HG02588 (cell line): ENCODE data around the gene LRFN4.

Experiments
- ATAC-seq: cut with Tn5 transposase; IDR thresholded peaks from one replicate; pipeline ENCODE4 v1.9.1; 2021; ENCODE audit warnings: mild to moderate bottlenecking, moderate library complexity; ENCODE audit not compliant: unreplicated experiment

Gene LRFN4

DNA sequence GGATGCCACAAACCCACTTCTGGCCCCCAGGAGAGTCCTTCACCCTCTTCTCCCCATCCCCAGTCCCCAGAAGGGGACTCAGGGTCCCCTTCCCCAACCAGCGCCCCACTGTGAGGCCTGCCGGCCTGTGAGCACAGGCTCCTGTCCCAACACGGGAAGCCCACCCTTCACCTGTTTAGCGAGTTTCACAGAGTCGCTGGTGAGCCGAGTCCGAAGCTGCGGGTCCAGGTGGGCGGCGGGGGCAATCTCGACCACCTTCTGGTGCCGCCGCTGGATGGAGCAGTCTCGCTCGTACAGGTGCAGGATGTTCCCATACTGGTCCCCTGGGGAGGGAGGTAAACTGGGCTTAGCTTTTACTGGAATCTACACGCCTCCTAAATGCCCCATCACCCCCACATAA, 13.3 kb downstream of the LRFN4 start:
- ATAC-seq = no peak

DNA sequence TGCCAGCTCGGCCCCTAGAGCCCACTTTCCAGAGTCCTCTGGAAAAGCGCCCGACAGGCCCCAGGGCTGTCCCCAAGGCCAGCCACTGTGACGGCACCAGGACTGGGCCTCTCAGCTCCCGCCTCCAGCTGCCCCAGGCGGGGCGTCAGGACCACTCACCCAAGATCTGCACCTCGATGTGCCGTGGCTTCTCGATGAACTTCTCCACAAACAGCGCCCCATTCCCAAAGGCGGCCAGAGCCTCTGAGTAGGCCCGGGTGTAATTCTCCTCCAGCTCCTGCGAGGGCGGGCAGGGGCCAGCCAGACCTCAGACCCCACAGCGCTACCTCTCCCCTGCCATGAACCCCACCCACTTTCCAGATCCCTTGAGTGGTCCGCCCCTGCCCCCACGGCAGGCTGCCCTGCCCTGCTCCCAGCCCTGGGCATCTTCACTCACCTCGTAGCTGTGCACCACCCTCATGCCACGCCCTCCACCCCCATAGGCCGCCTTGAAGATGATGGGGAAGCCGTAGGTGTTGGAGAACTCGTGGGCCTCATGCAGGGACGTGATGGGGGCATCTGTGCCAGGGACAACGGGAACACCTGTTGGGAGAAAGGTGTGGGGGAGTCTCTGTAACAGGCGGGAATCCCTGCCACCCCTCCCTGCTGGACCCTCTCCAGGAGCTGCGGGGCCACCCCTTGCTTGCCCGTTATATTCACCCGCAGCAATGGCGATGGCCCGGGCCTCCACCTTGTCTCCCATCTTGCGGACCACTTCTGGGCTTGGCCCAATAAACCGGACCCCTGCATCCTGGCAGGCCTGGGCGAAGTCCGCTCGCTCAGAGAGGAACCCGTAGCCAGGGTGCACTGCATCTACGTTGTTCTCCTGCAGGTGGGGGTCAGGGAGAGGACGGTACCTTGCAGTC, 14.0 kb downstream of the LRFN4 start:
- no peak for ATAC-seq

DNA sequence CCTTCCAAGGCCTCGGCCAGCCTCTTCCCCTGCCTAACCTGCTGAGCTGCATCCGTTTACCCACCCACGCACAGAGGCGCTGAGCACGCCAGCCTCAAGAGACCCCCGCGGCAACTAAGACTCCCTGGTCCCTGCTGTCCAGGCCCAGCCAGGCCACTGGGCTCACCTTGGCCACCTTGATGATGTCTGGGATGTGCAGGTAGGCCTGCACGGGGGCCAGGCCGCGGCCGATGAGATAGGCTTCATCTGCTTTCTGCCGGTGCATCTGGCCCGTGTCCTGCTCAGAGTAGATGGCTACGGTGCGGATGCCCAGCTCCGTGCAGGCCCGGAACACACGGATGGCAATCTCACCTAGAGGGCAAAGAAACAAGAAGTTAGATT, 14.6 kb downstream of the LRFN4 start:
- no peak for ATAC-seq

DNA sequence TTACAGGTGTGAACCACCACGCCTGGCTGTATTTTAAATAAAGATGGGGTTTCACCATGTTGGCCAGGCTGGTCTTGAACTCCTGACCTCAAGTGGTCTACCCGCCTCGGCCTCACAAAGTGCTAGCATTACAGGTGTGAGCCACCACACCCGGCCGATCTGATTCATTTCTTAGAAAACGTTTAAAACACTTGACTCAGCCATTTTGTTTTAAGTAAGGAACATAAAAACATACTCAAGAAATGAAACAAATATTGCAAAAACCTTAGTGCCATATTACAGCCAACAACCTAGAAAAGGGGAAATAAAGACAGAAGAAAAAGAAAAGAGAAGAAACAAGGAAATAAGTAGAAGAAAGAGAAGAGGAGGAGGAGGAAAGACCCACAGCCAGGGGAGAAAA, 17.4 kb downstream of the LRFN4 start:
- no peak for ATAC-seq

DNA sequence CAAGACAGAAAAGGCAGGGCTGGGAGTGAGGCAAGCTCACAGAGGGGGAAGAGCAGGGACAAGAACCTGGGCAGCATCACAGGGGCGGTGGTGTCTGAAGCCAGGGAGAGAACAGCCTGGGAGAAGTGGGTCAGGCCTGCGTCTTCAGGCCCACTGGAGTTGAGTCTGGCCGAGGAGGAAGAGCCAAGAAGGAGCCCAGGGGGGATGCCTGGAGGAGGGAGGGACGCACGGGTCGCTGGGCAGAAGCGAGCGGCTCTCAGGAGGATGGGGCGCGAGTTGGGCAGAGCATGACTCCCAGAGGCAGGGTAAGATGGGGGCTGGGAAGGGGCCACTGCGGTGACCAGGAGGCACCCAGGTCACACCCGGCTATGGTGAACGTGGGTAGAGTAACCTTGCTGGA, 18.5 kb downstream of the LRFN4 start:
- ATAC-seq = no peak

DNA sequence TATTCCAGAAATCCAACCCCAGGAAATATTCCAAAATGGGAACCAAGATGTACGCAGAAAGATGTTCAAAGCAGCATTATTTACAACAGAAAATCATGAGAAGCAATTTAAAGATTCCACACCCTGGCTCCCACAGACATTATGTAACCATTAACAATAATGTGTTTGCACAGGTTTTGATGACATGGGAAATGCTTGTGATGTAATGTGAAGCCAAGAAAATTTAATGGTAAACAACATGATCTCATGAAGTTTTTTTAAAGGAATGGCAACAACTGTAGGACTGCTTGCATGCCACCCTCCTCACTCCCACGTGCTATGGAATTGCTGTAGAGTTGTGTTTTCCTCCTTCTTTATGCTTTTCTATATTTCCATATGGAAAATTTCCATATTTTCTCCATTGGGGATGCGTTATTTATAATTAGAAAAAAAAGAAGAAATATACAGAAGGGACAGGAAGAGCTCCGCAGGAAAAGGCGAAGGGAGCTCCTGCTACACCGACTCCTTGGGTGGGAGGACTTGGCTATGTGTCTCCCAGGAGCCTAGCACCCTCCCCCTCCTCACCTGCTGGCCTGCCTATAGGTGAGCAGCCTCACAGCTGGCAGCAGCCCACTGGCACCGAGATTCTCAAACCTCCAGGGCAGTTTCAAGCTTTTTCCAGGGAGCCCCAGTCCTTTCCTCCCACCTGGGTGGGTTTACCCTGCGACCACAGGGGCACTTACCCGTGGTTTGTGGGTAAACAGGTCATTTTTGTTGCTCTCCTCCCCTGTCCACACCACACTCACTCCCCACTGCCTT, 20.9 kb downstream of the LRFN4 start:
- no peak for ATAC-seq

DNA sequence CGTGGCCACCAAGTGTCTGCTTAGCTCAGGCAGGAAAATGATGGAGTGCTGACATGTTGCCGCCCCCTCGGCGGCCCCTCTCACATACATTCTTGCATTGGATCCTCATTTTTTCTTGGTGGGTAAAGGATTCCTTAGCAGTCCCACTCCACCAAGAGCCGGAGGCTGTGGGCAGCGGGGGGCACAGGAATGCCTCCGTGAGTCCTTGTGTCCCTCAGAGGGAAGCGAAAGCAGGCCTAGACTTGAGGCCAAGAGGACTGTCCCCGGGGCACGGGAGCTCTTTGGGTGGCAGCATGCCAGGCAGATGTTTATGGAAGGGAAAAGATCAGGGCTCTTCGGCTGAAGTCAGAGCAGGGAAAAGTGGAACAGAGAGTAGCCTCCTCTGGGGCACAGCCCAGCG, 21.6 kb downstream of the LRFN4 start:
- no peak for ATAC-seq

DNA sequence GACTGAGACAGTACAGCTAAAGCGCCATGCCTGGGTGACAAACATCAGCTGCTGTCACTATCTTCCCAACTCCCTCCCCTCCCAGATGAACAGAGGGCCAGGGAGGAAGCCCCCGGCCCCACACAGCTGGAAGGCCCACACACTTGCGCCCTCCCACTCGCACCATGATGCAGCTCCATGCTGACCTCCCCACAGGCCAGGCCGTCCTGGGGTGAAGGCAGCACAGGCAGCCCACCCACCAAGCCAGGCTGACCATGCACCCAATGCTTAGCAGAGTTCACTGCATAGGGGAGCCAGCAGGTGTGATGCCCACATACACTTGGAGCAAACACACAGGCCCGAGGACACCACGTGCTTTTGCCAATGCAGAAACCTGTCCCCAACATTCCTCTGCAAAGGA, 22.1 kb downstream of the LRFN4 start:
- no peak for ATAC-seq

DNA sequence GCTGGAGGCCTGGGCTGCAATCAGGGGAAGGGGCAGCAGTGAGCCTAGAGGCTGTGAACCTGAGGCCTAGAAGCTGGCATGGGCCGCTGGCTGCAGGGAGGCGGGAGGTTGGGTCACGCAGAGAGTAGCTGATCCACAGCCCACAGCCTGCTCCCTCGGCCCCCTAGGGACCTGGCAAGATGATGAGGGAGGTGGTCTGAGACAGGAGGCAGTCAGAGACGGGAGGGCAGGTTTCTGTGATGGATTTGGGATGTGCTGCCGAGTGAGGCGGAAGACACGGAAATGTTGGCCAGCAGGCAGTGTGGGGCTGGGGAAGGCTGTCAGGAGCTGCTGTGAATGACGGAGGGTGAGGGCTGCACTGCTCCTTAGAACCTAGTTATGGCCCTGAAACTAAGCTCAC, 22.7 kb downstream of the LRFN4 start:
- ATAC-seq = no peak

DNA sequence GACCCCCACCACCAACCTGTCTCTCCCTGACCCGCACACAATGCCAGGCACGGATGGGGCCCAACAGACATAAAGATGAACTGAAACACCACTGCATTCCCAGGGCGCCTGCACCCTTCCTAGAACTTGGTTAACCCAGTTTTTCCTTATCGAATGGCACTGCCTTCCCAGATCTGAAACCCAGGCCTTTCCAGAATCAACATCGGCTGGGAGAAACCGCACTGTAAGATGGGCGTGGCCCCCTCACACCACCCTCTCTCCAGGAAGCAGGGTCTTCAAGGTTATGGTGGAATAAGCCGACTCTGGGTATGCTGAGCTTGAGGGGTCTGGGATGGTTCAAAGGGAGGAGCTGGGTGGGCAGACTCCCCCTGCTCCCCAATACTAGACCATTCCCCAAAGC, 23.1 kb downstream of the LRFN4 start:
- no peak for ATAC-seq

DNA sequence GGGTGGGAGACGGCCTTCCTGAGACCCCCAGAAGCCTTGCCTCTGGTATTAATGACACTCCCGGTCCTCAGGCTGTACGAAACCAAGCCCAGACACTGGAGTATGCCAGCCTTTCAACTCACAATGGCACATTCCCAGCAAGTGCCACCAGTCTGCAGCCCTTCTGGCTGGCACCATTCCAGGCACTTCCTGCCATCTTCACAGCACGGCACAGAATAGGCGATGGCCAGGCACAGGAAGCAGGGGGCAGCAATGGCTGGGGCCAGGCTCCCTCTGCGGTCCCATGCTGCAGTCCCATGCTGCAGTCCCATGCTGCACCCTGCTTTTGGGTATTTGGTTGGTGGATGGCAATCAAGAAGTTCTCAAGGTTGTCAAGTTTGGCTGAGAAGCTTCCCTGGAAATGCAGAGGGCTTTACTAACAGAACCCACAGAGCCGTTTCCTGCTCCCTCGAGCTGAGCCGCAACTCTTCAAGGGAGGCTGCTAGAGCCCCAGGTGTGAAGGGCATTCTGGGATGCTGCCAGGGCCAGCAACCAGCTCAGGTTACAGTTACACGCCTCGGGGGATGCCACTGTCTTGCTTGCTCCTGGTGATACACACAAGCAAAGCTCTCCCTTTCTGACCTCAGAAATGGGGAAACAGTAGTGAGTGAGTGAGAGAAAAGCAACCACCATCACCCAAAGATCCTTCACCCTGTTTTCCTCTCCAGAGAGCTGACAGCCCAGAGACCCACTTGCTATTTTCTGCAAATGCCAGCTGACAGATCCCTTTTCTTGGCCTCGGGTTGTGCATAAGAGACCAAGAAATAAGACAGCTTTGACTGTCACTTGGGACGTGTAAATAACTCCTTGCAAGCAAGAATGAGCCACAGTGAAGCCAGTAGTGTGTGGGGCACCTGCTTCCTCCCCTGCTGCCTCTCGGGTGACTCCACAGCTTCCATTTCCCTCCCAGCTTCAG, 23.9 kb downstream of the LRFN4 start:
- no peak for ATAC-seq

DNA sequence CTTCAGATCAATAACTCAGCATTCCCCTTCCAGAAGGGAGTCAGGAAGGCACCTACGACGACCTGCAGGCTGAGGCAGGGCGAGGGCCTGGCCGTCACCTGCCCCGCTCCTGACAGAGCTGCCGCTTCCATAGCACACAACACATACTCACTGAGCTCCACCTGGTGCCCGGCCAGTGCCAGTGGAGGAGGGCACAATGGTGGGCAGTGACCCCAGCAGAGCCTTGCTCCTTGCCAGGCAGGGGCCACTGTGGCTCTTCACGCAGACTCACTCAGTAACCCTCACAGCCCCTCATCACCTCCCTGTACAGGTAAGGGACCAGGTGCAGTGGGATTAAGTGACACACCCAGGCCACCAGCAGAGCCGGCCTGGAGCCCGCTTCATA, 24.6 kb downstream of the LRFN4 start:
- no peak for ATAC-seq

DNA sequence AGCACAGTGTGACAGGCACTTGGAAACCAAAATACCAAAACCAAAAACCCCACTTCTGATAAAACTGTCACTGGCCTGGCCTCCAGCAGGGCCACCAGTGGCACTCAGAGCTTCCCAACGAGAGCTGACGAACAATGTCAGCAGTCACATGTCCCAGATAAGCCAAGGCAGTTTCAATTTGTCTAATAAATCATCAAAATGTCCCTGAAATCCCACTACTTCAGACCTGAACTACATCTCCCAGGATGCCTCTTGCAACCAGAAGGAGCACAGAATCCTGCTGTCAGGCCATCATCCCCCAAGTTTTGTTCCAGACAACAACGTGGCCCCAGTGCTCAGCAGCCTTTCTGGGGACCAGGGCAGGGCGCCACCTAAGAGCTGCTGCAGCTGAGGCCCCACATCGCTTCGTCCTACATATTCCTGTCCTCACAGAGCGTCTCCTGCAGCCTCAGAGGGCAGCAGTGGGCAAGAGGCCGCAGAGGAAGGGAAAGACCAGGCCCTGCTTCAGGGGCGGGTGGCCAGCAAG, 25.1 kb downstream of the LRFN4 start:
- ATAC-seq = no peak

DNA sequence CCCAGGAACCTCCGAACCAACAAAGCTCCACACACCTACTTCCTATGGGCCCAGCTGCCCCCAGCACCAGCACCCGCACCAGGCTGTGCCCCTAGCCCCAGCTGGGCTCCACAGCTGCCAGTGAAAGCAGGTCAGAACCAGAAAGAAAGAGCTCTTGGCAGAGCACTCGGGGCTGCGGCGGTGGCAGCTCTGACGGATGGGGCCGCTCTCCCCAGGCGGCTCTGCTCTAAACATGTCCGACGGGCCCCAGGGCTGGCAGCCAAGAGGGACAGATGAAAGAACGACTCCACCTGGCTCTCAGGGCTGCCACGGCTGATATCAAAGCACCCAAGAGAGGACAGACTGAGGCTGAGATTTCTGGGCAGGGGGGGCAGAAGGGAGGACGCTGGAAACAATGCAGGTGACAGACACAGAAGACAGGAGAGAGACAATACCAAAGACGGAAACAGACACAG, 25.7 kb downstream of the LRFN4 start:
- ATAC-seq = no peak

DNA sequence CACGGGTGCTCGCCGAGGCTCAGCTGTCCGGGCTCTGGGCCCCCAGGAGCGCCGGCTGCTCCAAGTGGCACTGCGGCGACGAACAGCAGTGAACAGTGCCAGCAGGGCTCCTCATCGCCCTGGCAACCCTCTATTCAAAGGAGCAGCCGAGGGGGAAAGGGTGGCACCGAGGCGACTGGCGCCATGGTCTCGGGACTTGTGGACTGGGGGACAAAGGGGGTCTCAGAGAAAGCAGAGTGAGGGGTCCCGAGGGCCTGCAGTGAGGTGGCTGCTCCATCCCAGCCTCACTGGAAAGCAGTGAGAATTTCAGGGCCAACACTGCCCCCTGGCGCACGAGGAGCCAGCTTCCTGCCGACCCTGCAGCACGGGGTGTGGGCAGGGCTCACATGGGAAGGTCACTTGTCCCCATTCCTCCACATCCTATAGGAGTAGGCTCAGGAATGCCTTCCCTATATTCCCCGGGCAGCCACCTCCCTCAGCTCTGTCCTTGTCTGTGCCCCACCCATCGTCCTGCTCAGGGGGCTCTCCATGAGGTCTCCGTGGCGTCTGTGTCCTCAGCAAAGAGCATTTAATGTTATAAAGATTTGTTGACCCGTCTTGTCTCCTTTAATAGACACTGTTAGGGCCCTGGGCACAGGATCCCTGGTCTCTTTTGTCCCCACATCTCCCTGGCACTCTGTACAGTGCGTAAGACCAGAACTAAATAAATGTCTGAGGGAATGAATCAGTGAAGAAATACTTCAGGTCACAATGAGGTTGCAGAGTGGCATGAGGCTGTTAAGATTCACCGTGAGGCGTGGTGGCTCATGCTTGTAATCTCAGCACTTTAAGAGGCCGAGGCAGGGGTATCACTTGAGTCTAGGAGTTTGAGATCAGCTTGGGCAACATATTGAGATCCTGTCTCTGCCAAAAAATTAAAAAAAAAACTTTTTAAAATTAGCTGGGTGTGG, 26.4 kb downstream of the LRFN4 start:
- no peak for ATAC-seq

DNA sequence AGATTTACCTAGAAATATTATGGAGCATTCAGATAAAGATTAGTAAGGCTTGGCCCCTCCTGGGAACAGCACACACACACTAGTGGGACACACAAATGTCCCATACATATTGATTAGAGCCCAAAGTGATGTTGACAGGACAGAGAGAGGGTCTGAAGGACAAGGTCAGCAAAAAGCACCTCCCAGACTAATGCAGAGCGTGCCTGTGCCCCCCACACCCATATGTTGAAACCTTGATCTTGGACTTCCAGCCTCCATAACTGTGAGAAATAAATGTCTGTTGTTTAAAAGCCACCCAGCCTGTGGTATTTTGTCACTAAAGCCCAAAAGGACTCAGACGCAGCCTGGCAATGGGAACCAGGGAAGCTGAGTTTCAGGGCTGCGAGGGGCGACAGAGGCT, 27.6 kb downstream of the LRFN4 start:
- no peak for ATAC-seq

DNA sequence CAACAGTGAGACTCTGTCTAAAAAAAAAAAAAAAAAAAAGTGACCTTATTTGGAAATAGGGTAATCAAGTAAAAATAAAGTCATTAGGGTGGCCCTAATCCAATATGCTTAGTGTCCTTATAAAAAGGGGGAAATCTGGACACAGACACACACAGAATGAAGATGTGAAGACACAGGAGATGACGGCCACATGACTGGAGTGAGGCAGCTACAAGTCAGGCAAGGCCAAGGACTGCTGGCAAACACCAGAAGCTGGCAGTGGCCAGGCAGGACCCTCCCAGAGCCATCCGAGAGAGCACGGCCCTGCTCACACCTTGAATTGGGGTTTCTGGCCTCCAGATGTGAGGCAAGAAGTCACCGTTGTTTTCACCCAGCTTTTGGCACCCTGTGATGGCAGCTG, 28.6 kb downstream of the LRFN4 start:
- no peak for ATAC-seq

DNA sequence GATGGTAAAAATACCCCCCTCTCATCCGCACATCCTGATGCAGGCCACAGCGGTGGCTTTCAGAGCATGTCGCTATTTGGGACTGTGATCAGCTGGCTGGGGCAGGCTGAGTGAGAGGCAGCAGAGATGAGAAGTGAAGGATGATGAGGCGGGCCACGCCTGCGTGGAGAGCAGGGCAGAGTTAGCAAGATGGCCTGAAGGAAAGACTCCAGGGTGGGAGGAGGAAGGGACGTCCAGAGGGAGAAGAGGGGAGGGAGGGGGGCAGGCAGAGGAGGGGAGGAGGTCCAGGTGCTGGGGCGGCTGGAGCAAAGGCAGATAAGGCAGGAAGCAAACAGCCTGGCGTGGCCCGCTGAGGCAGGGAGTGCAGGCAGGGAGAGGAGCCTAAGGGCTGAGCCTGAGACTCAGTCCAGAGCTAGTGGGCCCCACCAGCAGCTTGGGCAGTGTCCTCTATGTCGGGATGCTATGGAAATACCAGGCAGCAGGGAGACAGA, 29.1 kb downstream of the LRFN4 start:
- no peak for ATAC-seq

DNA sequence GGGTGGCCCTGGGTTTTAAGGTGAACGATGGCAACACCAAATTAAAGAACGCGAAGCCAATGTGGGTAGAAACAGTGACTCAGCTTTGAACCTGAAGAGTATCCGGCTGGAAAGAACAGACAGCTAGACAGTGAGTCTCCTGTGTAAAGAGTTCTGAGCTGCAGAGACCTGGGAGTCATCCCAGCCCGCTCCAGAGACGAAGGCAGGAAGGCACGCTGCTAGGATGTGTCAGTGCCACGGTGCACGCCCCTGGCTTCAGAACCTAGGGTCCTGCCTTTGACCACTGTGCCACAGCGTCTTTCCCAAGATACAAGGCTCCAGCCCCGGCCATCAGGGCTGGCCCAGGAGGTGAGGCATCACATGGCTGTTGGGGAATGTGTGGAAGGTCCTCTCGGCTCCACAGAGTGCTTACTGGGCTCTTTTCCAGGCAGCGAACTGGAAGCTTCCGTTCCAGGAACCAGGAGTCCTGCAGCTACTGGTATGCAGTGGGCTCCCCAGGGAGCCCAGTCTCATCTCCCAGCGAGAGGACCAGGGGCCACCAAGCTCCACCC, 29.9 kb downstream of the LRFN4 start:
- no peak for ATAC-seq
